HG03097 (cell line): ENCODE results near the gene LRP1B.
"Not testable (repeated sequence)": the region's sequence is repeated elsewhere in the genome, so short reads cannot be mapped to it uniquely, and the experiment has no call there.

ENCODE experiments used
- ATAC-seq: cut with Tn5 transposase; IDR thresholded peaks from one replicate; pipeline ENCODE4 v1.9.1; 2021; ENCODE audit not compliant: unreplicated experiment, low FRiP score

LRP1B gene

GRCh38 chr2:140998577-140998976 is 1132.2 kb downstream of the LRP1B start:
- no peak for ATAC-seq

- no peak for ATAC-seq
Observed at GRCh38 chr2:140998017-140998416, 1132.8 kb downstream of the LRP1B start.

- no peak for ATAC-seq
Observed at GRCh38 chr2:140994856-140995255, 1136.0 kb downstream of the LRP1B start.

GRCh38 chr2:140990416-140990815 is 1140.4 kb downstream of the LRP1B start:
- ATAC-seq: no peak

- ATAC-seq: no peak
Observed at GRCh38 chr2:140988597-140988996, 1142.2 kb downstream of the LRP1B start.

GRCh38 chr2:140986456-140986855 is 1144.4 kb downstream of the LRP1B start:
- no peak for ATAC-seq

- ATAC-seq: no peak
Observed at GRCh38 chr2:140975237-140975636, 1155.6 kb downstream of the LRP1B start.

- ATAC-seq: no peak
Observed at GRCh38 chr2:140972724-140973123, 1158.1 kb downstream of the LRP1B start.

- not testable (repeated sequence) for ATAC-seq
Observed at GRCh38 chr2:140964324-140964723, 1166.5 kb downstream of the LRP1B start.

GRCh38 chr2:140949932-140950331 is 1180.9 kb downstream of the LRP1B start:
- ATAC-seq: no peak

GRCh38 chr2:140947236-140947635 is 1183.6 kb downstream of the LRP1B start:
- ATAC-seq: no peak

GRCh38 chr2:140943867-140944266 is 1186.9 kb downstream of the LRP1B start:
- ATAC-seq: no peak

- ATAC-seq: no peak
Observed at GRCh38 chr2:140942284-140942683, 1188.5 kb downstream of the LRP1B start.

GRCh38 chr2:140929849-140930248 is 1201.0 kb downstream of the LRP1B start:
- ATAC-seq: no peak

- no peak for ATAC-seq
Observed at GRCh38 chr2:140918426-140918825, 1212.4 kb downstream of the LRP1B start.

GRCh38 chr2:140916410-140916809 is 1214.4 kb downstream of the LRP1B start:
- ATAC-seq: no peak

- no peak for ATAC-seq
Observed at GRCh38 chr2:140910683-140911082, 1220.1 kb downstream of the LRP1B start.

- no peak for ATAC-seq
Observed at GRCh38 chr2:140905083-140905781, 1225.6 kb downstream of the LRP1B start.

- ATAC-seq: no peak
Observed at GRCh38 chr2:140895378-140895777, 1235.4 kb downstream of the LRP1B start.

- no peak for ATAC-seq
Observed at GRCh38 chr2:140893685-140894084, 1237.1 kb downstream of the LRP1B start.

- ATAC-seq: no peak
Observed at GRCh38 chr2:140892911-140893637, 1237.7 kb downstream of the LRP1B start.

- no peak for ATAC-seq
Observed at GRCh38 chr2:140892436-140892835, 1238.4 kb downstream of the LRP1B start.
